Naive B cell (primary cell): ENCODE measurements around the gene MAFB. TPM values are rescaled to one million over a fixed set of nuclear protein-coding genes. Genes with fewer than 3 reads are reported as not detected.
A peak's percentile ranks its signal among the peaks of the same experiment; 100 is the strongest.
"Not testable (repeated sequence)": the region's sequence is repeated elsewhere in the genome, so short reads cannot be mapped to it uniquely, and the experiment has no call there.

Source experiments
- ATAC-seq, 2 donors: fragments of 150-1000 bp; cut with Tn5 transposase; 2 replicates each; pipeline ENCODE4 v1.10.0; 2021; ENCODE audit warnings: low read depth in 2 of 2, mild to moderate bottlenecking in 2 of 2, moderate library complexity in 2 of 2
- DNase-seq: peaks from one replicate; pipeline ENCODE4 v3.0.0; 2022
- H3K27ac Mint-ChIP-seq, 6 donors: one replicate each; pipeline ENCODE4 v1.8.0; 2020 to 2022; ENCODE audit warnings: mild to moderate bottlenecking in 6 of 6, mixed read lengths in 6 of 6, moderate library complexity in 5 of 6, inconsistent platforms in 2 of 6
- H3K27me3 Mint-ChIP-seq, 3 donors: one replicate each; pipeline ENCODE4 v1.8.0; 2021 to 2022; ENCODE audit warnings: mixed read lengths in 3 of 3, mild to moderate bottlenecking in 1 of 3
- H3K36me3 Mint-ChIP-seq, 2 donors: one replicate each; pipeline ENCODE4 v1.8.0; 2020 to 2022; ENCODE audit warnings: mixed read lengths in 2 of 2, inconsistent platforms in 1 of 2, mild to moderate bottlenecking in 1 of 2
- H3K4me1 Mint-ChIP-seq, 3 donors: one replicate each; pipeline ENCODE4 v1.8.0; 2020 to 2022; ENCODE audit warnings: mixed read lengths in 3 of 3, inconsistent platforms in 1 of 3, mild to moderate bottlenecking in 1 of 3, moderate library complexity in 1 of 3
- H3K4me3 Mint-ChIP-seq, 8 donors: one replicate each; pipeline ENCODE4 v1.8.0; 2020 to 2022; ENCODE audit warnings: mild to moderate bottlenecking in 8 of 8, mixed read lengths in 8 of 8, moderate library complexity in 8 of 8, inconsistent platforms in 2 of 8
- H3K9me3 Mint-ChIP-seq, 7 donors: one replicate each; pipeline ENCODE4 v1.8.0; 2020 to 2022; ENCODE audit warnings: mixed read lengths in 7 of 7, mild to moderate bottlenecking in 5 of 7, inconsistent platforms in 2 of 7, moderate library complexity in 1 of 7
- polyA plus RNA-seq, 6 donors: library from polyadenylated mRNA; unstranded; fragments of 300-500 nt; fragmentation: Illumina TruSeq; gene quantifications; one replicate each; pipeline ENCODE4 v1.2.3, GENCODE V29; 2021; ENCODE audit warnings: low read depth in 6 of 6

The MAFB gene
- polyA plus RNA-seq = under 1 TPM in 5 of 6 donors, not detected in 1; 0.12 to 0.51 (median 0.32) TPM

DNA sequence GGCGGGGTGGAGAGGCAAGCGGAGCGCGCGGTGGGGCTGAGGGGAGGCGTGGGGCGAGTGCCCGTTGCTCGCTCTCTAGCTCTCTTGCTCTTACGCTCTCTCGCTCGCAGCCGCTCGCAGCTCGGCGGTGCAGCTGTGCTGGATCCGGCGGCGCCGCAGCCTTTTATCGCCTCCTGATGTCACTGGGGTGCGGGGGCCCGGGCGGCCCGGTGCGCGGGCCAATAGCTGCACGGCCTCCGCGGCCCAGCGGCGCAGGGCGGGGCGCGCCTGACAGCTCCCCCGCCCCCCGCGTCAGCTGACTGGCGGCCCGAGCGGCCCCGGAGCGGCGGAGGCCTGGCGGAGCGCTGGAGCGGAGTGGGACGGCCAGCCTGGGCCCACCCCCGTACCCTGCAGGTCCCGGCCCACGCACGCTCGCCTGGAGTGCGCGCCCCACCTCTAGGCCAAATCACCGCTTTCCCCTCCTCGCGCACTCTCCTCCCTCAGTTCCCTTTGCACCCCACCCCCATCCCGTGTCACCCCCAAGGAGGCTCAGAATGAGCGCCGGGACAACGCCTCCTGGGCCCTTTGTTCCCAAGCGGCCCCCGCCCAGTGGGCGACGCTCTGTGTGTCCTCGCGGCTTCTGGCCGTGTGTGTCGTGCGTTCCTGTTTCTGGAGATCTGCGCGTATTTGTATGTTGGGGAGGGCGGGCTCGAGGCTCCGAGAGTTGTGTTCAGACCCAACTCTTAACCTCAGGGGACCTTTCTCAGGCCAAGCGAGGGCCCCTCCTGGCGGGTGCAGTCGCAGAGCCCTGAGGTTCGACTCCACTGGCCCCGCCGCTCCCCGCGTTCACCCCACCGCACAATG, at the start of gene MAFB:
Gene MAFB, minus strand, starts transcription at position 137 of the 843 bp plus-strand sequence. CDS start 386 bp downstream, outside the sequence.
- ATAC-seq (peak; percentile 27 to 48), DNase-seq (no peak)
- Mint-ChIP-seq H3K36me3 (no peaks in the 10 kb centered on the region), H3K9me3 (no peaks in the 10 kb centered on the region), H3K27me3 (peaks cover 31 to 87% (median 54%) of the 10 kb centered on the region in 3 donors), H3K4me3 (peak within 1 kb of the TSS; percentile 30 to 89 (median 75)), H3K4me1 (peaks cover 5 to 33% (median 10%) of the 10 kb centered on the region in 3 donors), H3K27ac (no peak within 1 kb of the TSS)

DNA sequence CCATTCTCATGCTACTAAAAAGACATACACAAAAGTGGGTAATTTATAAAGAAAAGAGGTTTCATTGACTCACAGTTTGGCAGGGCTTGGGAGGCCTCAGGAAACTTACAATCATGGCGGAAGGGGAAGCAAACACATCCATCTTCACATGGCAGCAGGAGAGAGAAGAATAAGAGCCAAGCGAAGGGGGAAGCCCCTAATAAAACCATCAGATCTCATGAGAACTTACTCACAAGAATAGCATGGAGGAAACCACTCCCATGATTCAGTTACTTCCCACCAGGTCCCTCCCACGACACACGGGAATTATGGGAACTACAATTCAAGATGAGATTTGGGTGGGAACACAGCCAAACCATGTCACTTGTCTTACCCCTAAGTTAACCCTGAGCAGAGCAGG, 47.4 kb upstream of the MAFB start:
- H3K9me3 Mint-ChIP-seq = peaks cover 0 to 11% (median 3%) of the 10 kb centered on the region in 7 donors
- not testable (repeated sequence) for H3K4me1 Mint-ChIP-seq, DNase-seq, H3K36me3 Mint-ChIP-seq, H3K27ac Mint-ChIP-seq, ATAC-seq, H3K4me3 Mint-ChIP-seq
- peaks cover 37 to 49% (median 47%) of the 10 kb centered on the region in 3 donors for H3K27me3 Mint-ChIP-seq

DNA sequence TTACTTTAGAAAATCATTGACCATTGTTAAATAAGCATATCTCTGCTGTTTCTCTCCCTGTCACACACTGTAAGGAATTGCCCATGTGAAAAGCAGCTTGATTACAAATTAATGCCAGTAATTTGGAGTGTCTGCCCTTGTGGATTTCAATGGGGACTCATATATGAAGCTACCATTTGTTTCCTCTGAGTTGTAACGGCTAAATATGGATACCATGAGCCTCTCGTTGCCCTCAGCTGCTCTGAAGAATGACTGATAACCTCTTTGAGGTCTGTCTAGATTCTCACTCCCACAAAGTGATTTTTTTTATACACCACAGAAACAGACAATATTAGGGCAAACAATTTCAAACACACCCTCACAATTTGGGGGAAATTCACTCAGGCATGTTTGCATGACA, 40.0 kb upstream of the MAFB start:
- Mint-ChIP-seq H3K27ac (peak overlapping the region in 1 of 6 donors; percentile 57), H3K27me3 (peaks cover 25 to 36% (median 27%) of the 10 kb centered on the region in 3 donors), H3K4me1 (no peaks in the 10 kb centered on the region), H3K36me3 (no peaks in the 10 kb centered on the region), H3K9me3 (peaks cover 3 to 25% (median 7%) of the 10 kb centered on the region in 7 donors), H3K4me3 (no peak overlapping the region)
- ATAC-seq (no peak), DNase-seq (no peak)

DNA sequence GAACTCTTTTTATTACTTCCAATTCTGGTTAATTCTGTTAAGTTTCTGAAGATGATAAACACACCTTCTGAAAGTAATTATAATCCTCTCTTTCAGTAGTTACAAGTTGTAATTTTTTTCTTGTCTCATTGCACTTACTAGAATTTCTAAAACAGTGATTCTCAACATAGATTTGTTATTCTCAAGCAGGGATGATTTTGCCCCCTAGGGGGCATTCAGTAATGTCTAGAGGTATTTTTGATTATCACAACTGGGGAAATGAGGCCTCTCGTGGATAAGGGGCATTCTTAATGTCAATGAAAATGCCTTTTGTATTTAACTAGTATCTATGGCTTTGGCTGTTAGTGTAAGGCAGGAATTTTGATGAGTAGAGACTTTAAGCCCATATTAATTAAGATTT, 39.4 kb upstream of the MAFB start:
- no peaks in the 10 kb centered on the region for H3K4me1 Mint-ChIP-seq
- peaks cover 20 to 36% (median 22%) of the 10 kb centered on the region in 3 donors for H3K27me3 Mint-ChIP-seq
- ATAC-seq (no peak), DNase-seq (no peak)
- H3K9me3 Mint-ChIP-seq = peaks cover 3 to 25% (median 7%) of the 10 kb centered on the region in 7 donors
- no peak overlapping the region for H3K27ac Mint-ChIP-seq
- no peak overlapping the region for H3K4me3 Mint-ChIP-seq
- H3K36me3 Mint-ChIP-seq = no peaks in the 10 kb centered on the region

DNA sequence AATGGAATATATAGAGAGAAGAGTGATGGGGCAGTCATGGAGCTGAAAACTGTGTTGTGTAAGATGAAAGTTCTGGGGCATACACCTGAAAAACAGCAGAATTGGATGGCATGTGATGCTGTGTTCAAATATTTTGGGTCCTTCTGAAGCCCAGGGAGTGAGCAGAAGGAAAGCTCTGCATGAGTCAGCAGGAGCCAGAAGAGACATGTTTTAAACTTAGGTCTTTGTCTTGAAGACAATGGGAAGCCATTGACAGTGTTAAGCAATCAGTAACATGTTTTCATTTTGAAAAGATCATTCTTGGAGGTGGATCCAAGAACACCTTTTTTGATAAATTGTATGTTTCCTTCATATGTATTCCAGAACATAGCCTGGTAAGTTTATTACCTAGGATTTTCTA, 38.9 kb upstream of the MAFB start:
- no peak for DNase-seq
- H3K4me3 Mint-ChIP-seq = no peak overlapping the region
- H3K36me3 Mint-ChIP-seq = no peaks in the 10 kb centered on the region
- ATAC-seq = no peak
- H3K27ac Mint-ChIP-seq = peak overlapping the region in 1 of 6 donors; percentile 5
- peaks cover 16 to 38% (median 17%) of the 10 kb centered on the region in 3 donors for H3K27me3 Mint-ChIP-seq
- no peaks in the 10 kb centered on the region for H3K4me1 Mint-ChIP-seq
- peaks cover 3 to 25% (median 7%) of the 10 kb centered on the region in 7 donors for H3K9me3 Mint-ChIP-seq

DNA sequence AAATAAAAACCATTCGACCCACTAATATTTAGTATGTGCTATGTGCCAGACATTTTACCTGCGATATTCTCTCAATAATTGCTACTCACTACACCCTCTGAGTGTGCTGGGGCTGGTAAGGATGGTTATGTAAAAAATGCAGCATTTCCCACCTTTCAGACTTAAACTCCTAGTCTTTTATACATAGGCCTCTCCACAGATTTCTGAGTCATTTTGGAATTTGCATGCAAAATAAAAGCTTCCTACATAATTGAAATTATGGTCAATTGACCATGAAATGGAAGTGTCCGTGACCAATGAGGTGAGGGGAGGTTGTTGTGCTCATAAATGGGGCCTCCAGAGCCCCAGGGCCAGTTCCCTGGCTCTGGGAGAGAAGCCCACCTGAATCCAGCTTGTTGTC, 37.7 kb upstream of the MAFB start:
- ATAC-seq (no peak), DNase-seq (no peak)
- Mint-ChIP-seq H3K9me3 (peaks cover 3 to 20% (median 7%) of the 10 kb centered on the region in 7 donors), H3K4me3 (no peak overlapping the region), H3K27me3 (peaks cover 14 to 38% (median 16%) of the 10 kb centered on the region in 3 donors), H3K27ac (no peak overlapping the region), H3K4me1 (no peaks in the 10 kb centered on the region), H3K36me3 (no peaks in the 10 kb centered on the region)

DNA sequence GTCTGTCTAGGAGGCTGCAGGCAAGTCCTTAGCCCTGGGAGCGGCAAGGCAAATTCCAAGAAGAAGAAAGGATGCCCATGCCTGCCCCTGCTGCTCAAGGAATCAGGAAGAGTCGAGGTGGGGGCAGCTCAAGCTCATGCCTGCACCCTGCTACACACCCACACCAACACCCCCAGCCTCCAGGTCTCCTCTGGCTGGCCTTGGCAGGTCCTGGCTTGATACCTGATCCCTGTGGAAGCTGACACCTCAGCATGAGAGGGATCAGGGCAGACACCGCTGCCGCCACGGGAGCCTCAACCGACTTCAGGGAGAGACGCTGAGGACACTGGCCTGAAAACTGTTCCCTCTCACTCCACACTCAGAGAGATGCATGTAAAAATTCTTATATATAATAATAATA, 35.5 kb upstream of the MAFB start:
- Mint-ChIP-seq H3K4me1 (no peaks in the 10 kb centered on the region), H3K27ac (no peak overlapping the region), H3K4me3 (no peak overlapping the region), H3K27me3 (peaks cover 7 to 38% (median 16%) of the 10 kb centered on the region in 3 donors), H3K9me3 (peaks cover 3 to 20% (median 6%) of the 10 kb centered on the region in 7 donors), H3K36me3 (no peaks in the 10 kb centered on the region)
- no peak for ATAC-seq
- DNase-seq = no peak

DNA sequence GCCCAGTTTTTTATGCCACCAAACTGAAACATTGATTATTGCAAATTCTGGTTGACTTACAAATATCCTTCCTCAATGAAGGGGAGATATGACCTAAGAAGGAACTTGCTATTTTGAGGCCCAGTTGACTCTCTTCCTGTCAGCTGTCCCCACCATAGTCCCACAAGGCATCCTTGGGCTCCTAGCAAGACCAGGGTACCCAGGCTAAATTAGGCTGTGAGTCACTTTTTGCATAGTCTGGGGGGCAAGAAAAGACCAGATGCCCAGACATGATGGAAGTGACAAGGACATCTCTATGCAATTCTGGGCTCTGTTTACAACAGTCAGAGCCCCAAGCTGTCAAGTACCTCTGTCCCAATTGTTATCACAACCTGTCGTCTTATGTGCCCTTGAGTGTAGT, 31.8 kb upstream of the MAFB start:
- no peaks in the 10 kb centered on the region for H3K36me3 Mint-ChIP-seq
- H3K4me3 Mint-ChIP-seq = no peak overlapping the region
- no peak overlapping the region for H3K27ac Mint-ChIP-seq
- H3K4me1 Mint-ChIP-seq = no peaks in the 10 kb centered on the region
- ATAC-seq (no peak), DNase-seq (no peak)
- H3K27me3 Mint-ChIP-seq = peaks cover 23 to 47% (median 29%) of the 10 kb centered on the region in 3 donors
- H3K9me3 Mint-ChIP-seq = no peaks in the 10 kb centered on the region

DNA sequence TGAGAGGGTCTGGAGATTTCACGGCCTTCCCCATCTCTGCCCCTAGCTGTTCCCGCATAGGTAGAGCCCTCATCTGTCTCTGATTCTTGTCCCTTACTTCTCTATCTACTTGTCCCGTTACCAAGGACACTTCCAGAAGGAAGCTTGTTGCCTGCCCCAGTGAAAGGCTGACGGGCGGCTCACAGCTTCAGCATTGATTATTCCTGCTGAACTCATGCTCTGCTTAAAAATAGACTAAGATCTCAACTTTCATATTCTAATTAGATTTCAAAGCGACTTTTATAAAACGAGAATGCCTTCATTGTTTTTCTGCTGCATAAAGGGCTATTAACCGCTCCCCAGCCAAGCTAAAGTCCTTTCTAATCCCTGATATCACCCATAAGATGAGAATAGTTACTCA, 31.1 kb upstream of the MAFB start:
- Mint-ChIP-seq H3K4me3 (no peak overlapping the region), H3K27me3 (peaks cover 19 to 47% (median 36%) of the 10 kb centered on the region in 3 donors), H3K4me1 (no peaks in the 10 kb centered on the region), H3K27ac (no peak overlapping the region), H3K9me3 (no peaks in the 10 kb centered on the region), H3K36me3 (no peaks in the 10 kb centered on the region)
- ATAC-seq = no peak
- DNase-seq = no peak

DNA sequence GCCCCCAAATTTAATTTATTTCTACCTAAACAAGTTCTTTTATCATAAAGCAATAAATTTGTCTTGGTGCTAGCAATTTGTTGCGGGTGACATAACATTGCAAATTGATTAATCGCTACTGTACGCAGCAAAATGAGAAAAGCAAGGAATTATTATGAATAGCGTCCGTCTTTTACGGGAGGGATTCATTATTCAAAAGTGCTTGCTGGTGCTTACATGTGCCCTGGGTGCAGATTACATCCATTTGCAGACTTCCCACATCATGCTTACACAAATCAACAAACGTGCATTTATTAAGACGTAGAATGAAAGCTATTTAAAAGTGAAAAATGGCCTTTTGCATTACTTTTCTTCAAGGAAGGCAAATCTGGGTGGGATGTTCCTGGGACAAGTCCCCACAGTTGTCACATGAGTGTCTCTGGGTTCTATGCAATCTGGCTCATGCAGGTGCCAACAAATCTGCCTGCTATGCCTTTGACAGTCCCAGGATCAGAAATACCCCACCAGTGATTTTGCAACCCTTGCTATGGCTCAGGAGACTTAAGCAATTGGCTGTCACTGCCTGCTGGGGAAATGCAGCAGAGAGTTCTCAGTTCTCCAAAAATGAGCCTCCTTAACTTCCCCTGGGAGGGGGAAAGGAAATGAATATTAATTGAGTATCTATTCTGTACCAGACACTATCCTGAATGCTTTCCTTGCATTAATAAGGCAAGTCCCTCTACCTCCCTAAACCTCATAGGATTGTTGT, 30.1 kb upstream of the MAFB start:
- no peak overlapping the region for H3K4me3 Mint-ChIP-seq
- no peak overlapping the region for H3K27ac Mint-ChIP-seq
- peaks cover 18 to 44% (median 42%) of the 10 kb centered on the region in 3 donors for H3K27me3 Mint-ChIP-seq
- H3K4me1 Mint-ChIP-seq = no peaks in the 10 kb centered on the region
- H3K9me3 Mint-ChIP-seq = no peaks in the 10 kb centered on the region
- H3K36me3 Mint-ChIP-seq = no peaks in the 10 kb centered on the region
- no peak for DNase-seq
- ATAC-seq = no peak

DNA sequence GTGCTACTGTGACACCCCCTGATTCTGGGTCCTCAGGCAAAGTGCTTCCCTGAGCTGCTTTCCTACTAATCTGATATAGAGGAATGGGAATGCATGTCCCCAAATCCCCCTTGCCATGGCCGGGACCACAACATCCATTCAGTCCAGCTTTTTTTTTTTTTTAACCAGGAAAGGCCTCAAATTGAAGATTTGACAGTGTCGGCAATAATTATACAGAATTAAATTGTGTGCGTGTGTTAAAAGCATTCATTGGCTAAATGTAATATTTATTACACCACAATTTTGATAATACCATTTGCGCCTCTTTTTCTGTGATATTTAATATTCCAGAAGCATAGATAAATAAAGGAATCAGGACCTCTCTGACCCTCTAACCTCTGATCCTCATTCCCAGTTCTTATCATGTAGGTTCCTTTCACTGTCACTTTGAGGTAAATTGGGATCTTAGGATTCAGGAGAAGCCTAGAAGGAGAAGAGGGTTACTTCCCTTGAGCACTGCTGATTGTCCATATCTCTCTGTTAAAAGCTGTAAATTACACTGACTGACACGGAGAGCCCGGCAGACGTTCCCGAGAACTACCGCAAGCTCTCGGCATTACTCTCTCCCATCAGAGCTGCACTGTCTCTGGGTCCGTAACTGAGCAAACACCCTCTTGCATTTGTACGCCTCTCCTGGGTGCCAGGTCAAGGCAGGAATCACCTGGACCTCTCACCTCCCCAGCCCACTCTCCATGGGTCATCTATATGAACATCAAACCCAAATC, 29.4 kb upstream of the MAFB start:
- Mint-ChIP-seq H3K9me3 (no peaks in the 10 kb centered on the region), H3K36me3 (no peaks in the 10 kb centered on the region), H3K4me3 (no peak overlapping the region), H3K27me3 (peaks cover 18 to 47% (median 41%) of the 10 kb centered on the region in 3 donors), H3K4me1 (no peaks in the 10 kb centered on the region), H3K27ac (no peak overlapping the region)
- DNase-seq = no peak
- ATAC-seq = no peak

DNA sequence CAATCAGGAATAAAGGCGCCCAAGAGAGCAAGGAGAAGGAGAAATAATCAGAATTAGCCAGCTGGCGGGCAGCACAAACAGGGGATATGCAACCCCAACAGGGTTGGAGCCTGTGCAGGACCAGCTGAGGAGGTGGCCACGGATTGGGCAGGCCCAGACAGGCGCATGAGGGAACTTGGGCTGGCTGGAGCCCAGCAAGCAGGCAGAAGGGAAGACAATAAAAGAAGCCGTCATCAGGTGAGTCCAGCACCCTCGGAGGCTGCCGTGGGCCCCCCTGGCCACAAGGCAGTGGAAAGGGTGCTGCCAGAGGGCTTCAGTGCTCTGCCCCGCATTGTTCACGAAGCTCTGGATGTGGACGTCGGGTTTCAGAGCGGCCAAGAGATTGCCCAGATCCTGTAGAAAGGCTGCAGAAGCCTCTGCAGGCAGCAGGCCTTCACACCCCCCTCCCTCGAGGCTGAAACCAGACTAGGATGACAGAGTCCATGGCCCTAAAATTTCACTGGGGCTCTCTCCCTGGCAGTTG, 28.4 kb upstream of the MAFB start:
- no peaks in the 10 kb centered on the region for H3K9me3 Mint-ChIP-seq
- no peaks in the 10 kb centered on the region for H3K4me1 Mint-ChIP-seq
- peaks cover 23 to 52% (median 41%) of the 10 kb centered on the region in 3 donors for H3K27me3 Mint-ChIP-seq
- DNase-seq (no peak), ATAC-seq (no peak)
- no peak overlapping the region for H3K27ac Mint-ChIP-seq
- no peak overlapping the region for H3K4me3 Mint-ChIP-seq
- no peaks in the 10 kb centered on the region for H3K36me3 Mint-ChIP-seq

DNA sequence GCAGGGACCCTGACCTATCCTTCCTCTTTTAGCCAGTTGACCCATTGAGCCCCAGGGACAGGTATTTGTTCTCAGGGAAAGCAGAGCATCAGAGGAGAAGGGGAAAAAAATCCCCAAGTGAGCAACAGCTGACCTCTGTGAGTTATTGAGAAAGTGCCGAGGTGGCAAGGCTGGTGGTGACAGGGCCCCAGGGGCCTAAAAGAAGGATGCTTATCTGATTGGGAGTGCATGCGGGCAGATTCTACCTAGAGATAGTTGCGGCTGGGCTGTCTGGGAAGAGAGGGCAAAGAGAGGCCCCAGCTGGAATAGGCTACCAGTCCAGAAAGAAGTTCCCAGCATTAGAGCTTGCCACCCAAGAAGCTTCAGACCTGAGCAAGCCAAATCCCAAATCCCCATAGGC, 26.5 kb upstream of the MAFB start:
- DNase-seq = no peak
- Mint-ChIP-seq H3K4me3 (no peak overlapping the region), H3K36me3 (no peaks in the 10 kb centered on the region), H3K27me3 (peaks cover 29 to 60% (median 41%) of the 10 kb centered on the region in 3 donors), H3K27ac (no peak overlapping the region), H3K9me3 (no peaks in the 10 kb centered on the region), H3K4me1 (no peaks in the 10 kb centered on the region)
- no peak for ATAC-seq
